IMR-90 (cell line): ENCODE measurements around the gene ARF3. TPM values are rescaled to one million over a fixed set of nuclear protein-coding genes. Genes with fewer than 3 reads are reported as not detected.

Source experiments
- ATAC-seq: fragments of 200-7000 bp; cut with Tn5 transposase; 2 replicates; pipeline ENCODE4 v1.9.1; 2020; ENCODE audit warnings: low read depth, mild to moderate bottlenecking, moderate library complexity
- BruUV-seq: library from RNA; stranded (reverse); fragments of 400-500 nt; replicated peaks from 2 replicates; lab custom pipeline; 2021; lab: Mats Ljungman, UMichigan
- CTCF ChIA-PET: fragments of 300-600 bp; formaldehyde crosslinking; extraction: SDS; loops from one replicate; lab custom pipeline; 2021; ENCODE audit warnings: antibody characterized with exemption; lab: Yijun Ruan, JAX
- POLR2A ChIA-PET: fragments of 300-600 bp; sonication (Branson Sonifier 250); formaldehyde crosslinking; loops from one replicate; lab custom pipeline; 2022; ENCODE audit warnings: antibody characterized with exemption; ENCODE audit not compliant: unreplicated experiment; lab: Charles Lee
- DNase-seq: peaks from one replicate; pipeline ENCODE4 v3.0.0; 2013
- H2AFZ ChIP-seq: replicated peaks from 2 replicates; pipeline ENCODE3; 2013; ENCODE audit warnings: low read length, mild to moderate bottlenecking; ENCODE audit not compliant: poor library complexity
- H2AK5ac ChIP-seq: 2 replicates; pipeline ENCODE4 v1.6.1; 2013; ENCODE audit warnings: low read depth, low read length, inconsistent platforms
- H2AK9ac ChIP-seq: replicated peaks from 2 replicates; pipeline ENCODE3; 2013; ENCODE audit warnings: mild to moderate bottlenecking, low read depth, low read length, moderate library complexity; ENCODE audit not compliant: poor library complexity
- H2BK120ac ChIP-seq: 2 replicates; pipeline ENCODE4 v1.6.1; 2013; ENCODE audit warnings: low read depth, low read length, inconsistent platforms
- H2BK15ac ChIP-seq: 3 replicates; pipeline ENCODE4 v1.6.1; 2013; ENCODE audit warnings: low read depth, low read length, inconsistent platforms
- H2BK20ac ChIP-seq: 2 replicates; pipeline ENCODE4 v1.6.1; 2013; ENCODE audit warnings: low read depth, mild to moderate bottlenecking, inconsistent platforms, low read length, moderate library complexity
- H2BK5ac ChIP-seq: 2 replicates; pipeline ENCODE4 v1.6.1; 2013; ENCODE audit warnings: mild to moderate bottlenecking, low read depth, low read length, inconsistent platforms; ENCODE audit not compliant: poor library complexity, severe bottlenecking
- H3K14ac ChIP-seq: replicated peaks from 2 replicates; pipeline ENCODE4 v1.6.1; 2013; ENCODE audit warnings: low read depth, low read length, inconsistent platforms
- H3K18ac ChIP-seq: 2 replicates; pipeline ENCODE4 v1.6.1; 2013; ENCODE audit warnings: low read depth, low read length, control low read depth
- H3K23ac ChIP-seq: 2 replicates; pipeline ENCODE4 v1.6.1; 2013; ENCODE audit warnings: low read depth, low read length, inconsistent platforms
- H3K27ac ChIP-seq: 2 replicates; pipeline ENCODE4 v1.5.1; 2013; ENCODE audit warnings: mild to moderate bottlenecking, control low read depth, low read length; ENCODE audit not compliant: insufficient read depth
- H3K27me3 ChIP-seq: 2 replicates; pipeline ENCODE4 v1.6.1; 2013; ENCODE audit warnings: low read length; ENCODE audit not compliant: control insufficient read depth, insufficient read depth
- H3K36me3 ChIP-seq: 2 replicates; pipeline ENCODE4 v1.6.1; 2013; ENCODE audit warnings: low read length, mixed read lengths; ENCODE audit not compliant: control insufficient read depth, insufficient read depth
- H3K4ac ChIP-seq: 2 replicates; pipeline ENCODE4 v1.6.1; 2013; ENCODE audit warnings: low read depth, low read length, inconsistent platforms
- H3K4me1 ChIP-seq: 2 replicates; pipeline ENCODE4 v1.6.1; 2013; ENCODE audit warnings: low read length, mixed read lengths; ENCODE audit not compliant: control insufficient read depth, insufficient read depth
- H3K4me2 ChIP-seq: 2 replicates; pipeline ENCODE4 v1.6.1; 2013; ENCODE audit warnings: low read depth, mild to moderate bottlenecking, control low read depth, low read length, moderate library complexity
- H3K4me3 ChIP-seq: 2 replicates; pipeline ENCODE4 v1.5.1; 2013; ENCODE audit warnings: low read depth, mild to moderate bottlenecking, control low read depth, low read length, moderate library complexity; ENCODE audit not compliant: insufficient read depth
- H3K56ac ChIP-seq: 2 replicates; pipeline ENCODE4 v1.6.1; 2013; ENCODE audit warnings: low read length, inconsistent platforms; ENCODE audit not compliant: insufficient read depth; ENCODE audit errors: extremely low read depth
- H3K79me1 ChIP-seq, 2 experiments: 2 replicates each; pipeline ENCODE4 v1.6.1; 2013; ENCODE audit warnings: low read length in 2 of 2, inconsistent platforms in 1 of 2, low read depth in 1 of 2
- H3K9ac ChIP-seq: 2 replicates; pipeline ENCODE4 v1.6.1; 2013; ENCODE audit warnings: low read depth, low read length, control low read depth
- H3K9me1 ChIP-seq: 2 replicates; pipeline ENCODE4 v1.6.1; 2013; ENCODE audit warnings: low read length, inconsistent platforms; ENCODE audit not compliant: insufficient read depth
- H3K9me3 ChIP-seq: 2 replicates; pipeline ENCODE4 v1.6.1; 2013; ENCODE audit warnings: low read length; ENCODE audit not compliant: control insufficient read depth, insufficient read depth
- H4K20me1 ChIP-seq: 2 replicates; pipeline ENCODE4 v1.6.1; 2013; ENCODE audit warnings: low read length, inconsistent platforms; ENCODE audit not compliant: insufficient read depth
- H4K5ac ChIP-seq: 2 replicates; pipeline ENCODE4 v1.6.1; 2013; ENCODE audit warnings: mild to moderate bottlenecking, low read depth, low read length, control low read depth
- H4K8ac ChIP-seq, 2 experiments: 2 replicates each; pipeline ENCODE4 v1.6.1; 2013; ENCODE audit warnings: low read depth in 2 of 2, low read length in 2 of 2, control low read depth in 1 of 2, inconsistent platforms in 1 of 2
- H4K91ac ChIP-seq: 2 replicates; pipeline ENCODE4 v1.6.1; 2013; ENCODE audit warnings: low read depth, low read length, inconsistent platforms; ENCODE audit not compliant: insufficient read depth
- BHLHE40 ChIP-seq: fragments of 150-350 bp; IDR thresholded peaks from 2 replicates; pipeline ENCODE4 v1.6.1; 2016; ENCODE audit warnings: mild to moderate bottlenecking, low read depth, low read length
- CEBPB ChIP-seq: IDR thresholded peaks from 2 replicates; pipeline ENCODE4 v1.6.1; 2012; ENCODE audit warnings: low read depth, low read length, improper control_type of control experiment
- CHD1 ChIP-seq: IDR thresholded peaks from 2 replicates; pipeline ENCODE4 v1.6.1; 2012; ENCODE audit warnings: low read depth, low read length, improper control_type of control experiment
- CTCF ChIP-seq: conservative IDR thresholded peaks from 2 replicates; pipeline ENCODE4 v1.5.1; 2012; ENCODE audit warnings: mild to moderate bottlenecking, low read depth, low read length, improper control_type of control experiment
- ELK1 ChIP-seq: fragments of 150-350 bp; IDR thresholded peaks from 2 replicates; pipeline ENCODE4 v1.6.1; 2016; ENCODE audit warnings: low read depth, mild to moderate bottlenecking, low read length, moderate library complexity, borderline replicate concordance
- FOS ChIP-seq: fragments of 150-350 bp; IDR thresholded peaks from 2 replicates; pipeline ENCODE4 v1.6.1; 2016; ENCODE audit warnings: low read depth, low read length
- MAFK ChIP-seq: IDR thresholded peaks from 2 replicates; pipeline ENCODE4 v1.6.1; 2012; ENCODE audit warnings: low read depth, low read length, improper control_type of control experiment
- MAZ ChIP-seq: IDR thresholded peaks from 2 replicates; pipeline ENCODE4 v1.6.1; 2012; ENCODE audit warnings: low read depth, mild to moderate bottlenecking, low read length, improper control_type of control experiment, moderate library complexity, borderline replicate concordance
- MXI1 ChIP-seq: IDR thresholded peaks from 2 replicates; pipeline ENCODE4 v1.6.1; 2012; ENCODE audit warnings: low read depth, mild to moderate bottlenecking, low read length, moderate library complexity, borderline replicate concordance
- NFE2L2 ChIP-seq: fragments of 150-350 bp; IDR thresholded peaks from 2 replicates; pipeline ENCODE4 v1.6.1; 2016; ENCODE audit warnings: low read depth, mild to moderate bottlenecking, low read length
- POLR2A ChIP-seq: IDR thresholded peaks from 2 replicates; pipeline ENCODE4 v1.6.1; 2012; ENCODE audit warnings: mild to moderate bottlenecking, low read depth, low read length
- RAD21 ChIP-seq: IDR thresholded peaks from 2 replicates; pipeline ENCODE4 v1.6.1; 2012; ENCODE audit warnings: low read length, improper control_type of control experiment
- RCOR1 ChIP-seq: IDR thresholded peaks from 2 replicates; pipeline ENCODE4 v1.6.1; 2012; ENCODE audit warnings: mild to moderate bottlenecking, low read length, improper control_type of control experiment; ENCODE audit not compliant: insufficient replicate concordance
- RFX5 ChIP-seq: IDR thresholded peaks from 2 replicates; pipeline ENCODE4 v1.8.0; 2012; ENCODE audit warnings: low read depth, mild to moderate bottlenecking, low read length, moderate library complexity
- SMC3 ChIP-seq: fragments of 150-350 bp; IDR thresholded peaks from 2 replicates; pipeline ENCODE4 v1.6.1; 2016; ENCODE audit warnings: low read depth, mild to moderate bottlenecking, antibody characterized with exemption, low read length, moderate library complexity
- USF2 ChIP-seq: fragments of 150-350 bp; IDR thresholded peaks from 2 replicates; pipeline ENCODE4 v1.6.1; 2017; ENCODE audit warnings: mild to moderate bottlenecking, antibody characterized with exemption, low read length, low read depth
- WGBS, 2 experiments: methylation state at CpG; one replicate each; pipeline versions ENCODE4 v1.1.5 to v1.1.7; 2013; ENCODE audit warnings: missing lambda C conversion rate in 2 of 2; ENCODE audit not compliant: insufficient read length in 1 of 2; ENCODE audit errors: extremely low coverage in 2 of 2; 5-methylcytosine and 5-hydroxymethylcytosine counted together
- dilution Hi-C: fragments of 300-500 bp; cut with HindIII; formaldehyde crosslinking; loops from one replicate; pipeline ENCODE4 v1.14.3; 2018; ENCODE audit warnings: low sequenced_read_pairs; ENCODE audit not compliant: unreplicated experiment
- in situ Hi-C: fragments of 300-500 bp; cut with MboI; formaldehyde crosslinking; loops from 3 replicates; pipeline ENCODE4 v1.14.3; 2019; ENCODE audit warnings: low sequenced_read_pairs, inconsistent platforms, mixed read lengths
- intact Hi-C: fragments of 100-400 bp; cut with micrococcal nuclease; formaldehyde crosslinking; loops from 2 replicates; pipeline ENCODE4 v1.10.0; 2022
- polyA plus RNA-seq, 3 experiments: library from polyadenylated mRNA; depleted of rRNA; stranded (reverse); fragments of >200 nt; gene quantifications; 2 replicates each; pipeline ENCODE4 v1.2.3, GENCODE V29; 2012; ENCODE audit warnings: low replicate concordance in 1 of 3
- total RNA-seq: library from RNA; depleted of rRNA; stranded (reverse); fragments of >200 nt; gene quantifications from 2 replicates; pipeline ENCODE4 v1.2.3, GENCODE V29; 2012

The ARF3 gene
- total and polyA plus RNA-seq, 2 of the 4 experiments (the other 2 are of a cell fraction): 97.7 to 198 TPM

- TF ChIP-seq CHD1: no peak
- no peak for TF ChIP-seq BHLHE40
- no peak for TF ChIP-seq MAZ
- no peak for TF ChIP-seq ELK1
- TF ChIP-seq CTCF: no peak
- no peak for TF ChIP-seq CEBPB
- no peak for TF ChIP-seq RFX5
- no peak for TF ChIP-seq USF2
- no peak for TF ChIP-seq RCOR1
- no peak for TF ChIP-seq FOS
- no peak for TF ChIP-seq NFE2L2
- no peak for TF ChIP-seq POLR2A
- TF ChIP-seq MAFK: no peak
- TF ChIP-seq MXI1: no peak
- no peak for TF ChIP-seq SMC3
- no peak for TF ChIP-seq RAD21
- intact Hi-C loops: no loop called here
- no peak overlapping the region for H4K91ac ChIP-seq
- POLR2A ChIA-PET: no interaction called here
- no peak overlapping the region for H4K8ac ChIP-seq
- ATAC-seq (no peak), DNase-seq (no peak)
- no peak overlapping the region for H3K14ac ChIP-seq
- no peak overlapping the region for H3K27ac ChIP-seq
- in situ Hi-C loops: no loop called here
- H2BK5ac ChIP-seq: no peak overlapping the region
- no peak overlapping the region for H2BK120ac ChIP-seq
- H3K4me1 ChIP-seq: 0 out of 2 replicates have a peak, but pooled peaks cover 1% of the 10 kb centered on the region
- H3K23ac ChIP-seq: no peak overlapping the region
- H4K5ac ChIP-seq: no peak overlapping the region
- no peak overlapping the region for H2AK9ac ChIP-seq
- H3K79me1 ChIP-seq: peaks cover 4 to 14% of the 10 kb centered on the region in 2 experiments
- CTCF ChIA-PET: no interaction called here
- peaks cover 4% of the 10 kb centered on the region for H3K9me1 ChIP-seq
- no peak overlapping the region for H2AK5ac ChIP-seq
- no CpG with 5 or more reads among the region's 3 CpGs for WGBS, 2 experiments
- H3K4me3 ChIP-seq: no peak overlapping the region
- H3K18ac ChIP-seq: no peak overlapping the region
- no peak overlapping the region for H2BK20ac ChIP-seq
- H3K56ac ChIP-seq: no peak overlapping the region
- H2BK15ac ChIP-seq: no peak overlapping the region
- no peaks in the 10 kb centered on the region for H3K9me3 ChIP-seq
- dilution Hi-C loops: no loop called here
- H3K36me3 ChIP-seq: no peaks in the 10 kb centered on the region
- H4K20me1 ChIP-seq: peaks cover 8% of the 10 kb centered on the region
- peaks cover 20% of the 10 kb centered on the region for H3K27me3 ChIP-seq
- no peak overlapping the region for H2AFZ ChIP-seq
- H3K4me2 ChIP-seq: no peak overlapping the region
- H3K9ac ChIP-seq: no peak overlapping the region
- BruUV-seq: no TSS peak
- no peak overlapping the region for H3K4ac ChIP-seq
Measured at GRCh38 chr12:48960834-48961233, 3.5 kb upstream of the ARF3 start.
